NCI-H1417 treated with DMSO at 0.1 percent for 48 hours (cell line): ENCODE results near the gene GRK3.

Source experiments
- DNase-seq: peaks from one replicate; lab custom pipeline; 2025; lab: John Stamatoyannopoulos, UW

GRK3 gene

DNA sequence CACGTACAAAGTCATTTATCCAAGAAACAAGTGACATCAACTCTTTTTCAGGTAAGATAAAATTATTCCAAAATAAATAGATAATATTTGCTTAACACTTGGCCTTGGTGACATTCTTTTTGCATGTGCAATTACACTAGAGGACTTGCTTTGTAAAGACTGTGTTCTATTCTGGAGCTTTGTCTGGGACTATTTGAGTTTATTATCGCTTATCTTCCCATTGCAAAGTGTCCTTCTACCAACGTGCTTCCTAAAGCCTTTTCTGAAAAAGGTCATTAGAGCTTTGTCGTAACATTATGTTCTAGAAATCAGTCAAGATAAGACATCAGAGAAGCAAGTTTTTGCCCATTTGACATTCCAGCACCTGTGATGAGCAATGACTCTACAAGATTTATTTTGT, 99.2 kb downstream of the GRK3 start:
- no peak for DNase-seq

DNA sequence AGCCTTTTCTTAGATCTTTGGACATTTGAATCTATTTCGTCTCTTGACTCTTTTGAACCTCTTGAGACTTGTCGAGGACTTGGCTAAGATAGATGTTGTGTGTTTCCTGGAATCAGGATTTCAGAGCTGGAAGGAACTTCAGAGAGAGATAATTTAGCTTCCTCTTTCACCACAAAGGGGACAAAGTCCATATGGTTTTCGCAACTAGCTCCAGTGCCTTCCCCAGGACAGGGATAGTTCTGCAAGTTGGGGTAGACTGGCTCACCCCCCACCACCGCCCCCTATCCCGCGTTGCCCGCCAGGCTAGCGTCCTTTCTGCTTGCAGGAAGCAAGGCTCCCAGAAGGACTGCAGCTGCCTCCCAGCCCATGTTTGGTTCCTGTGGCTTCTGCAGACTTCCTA, 101.8 kb downstream of the GRK3 start:
- DNase-seq: no peak

DNA sequence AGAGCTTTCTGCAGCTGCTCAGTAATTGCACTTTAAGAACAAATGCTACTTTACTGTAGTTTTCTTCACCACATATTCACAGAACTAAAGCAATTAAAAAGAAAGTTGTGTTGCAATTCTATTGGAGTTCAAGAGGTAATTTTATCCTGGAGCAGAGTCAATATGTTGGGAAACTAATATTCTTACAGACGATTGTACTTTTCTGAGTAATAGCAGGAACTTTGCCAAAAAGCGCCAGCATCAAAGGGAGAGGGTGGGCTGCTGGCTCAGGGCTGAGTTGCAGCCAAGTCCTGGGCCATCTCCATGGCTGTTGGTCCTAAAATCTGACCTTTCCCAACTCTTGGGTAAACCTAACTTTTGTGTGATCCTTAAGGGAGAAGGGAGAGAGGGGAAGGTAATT, 104.0 kb downstream of the GRK3 start:
- no peak for DNase-seq

DNA sequence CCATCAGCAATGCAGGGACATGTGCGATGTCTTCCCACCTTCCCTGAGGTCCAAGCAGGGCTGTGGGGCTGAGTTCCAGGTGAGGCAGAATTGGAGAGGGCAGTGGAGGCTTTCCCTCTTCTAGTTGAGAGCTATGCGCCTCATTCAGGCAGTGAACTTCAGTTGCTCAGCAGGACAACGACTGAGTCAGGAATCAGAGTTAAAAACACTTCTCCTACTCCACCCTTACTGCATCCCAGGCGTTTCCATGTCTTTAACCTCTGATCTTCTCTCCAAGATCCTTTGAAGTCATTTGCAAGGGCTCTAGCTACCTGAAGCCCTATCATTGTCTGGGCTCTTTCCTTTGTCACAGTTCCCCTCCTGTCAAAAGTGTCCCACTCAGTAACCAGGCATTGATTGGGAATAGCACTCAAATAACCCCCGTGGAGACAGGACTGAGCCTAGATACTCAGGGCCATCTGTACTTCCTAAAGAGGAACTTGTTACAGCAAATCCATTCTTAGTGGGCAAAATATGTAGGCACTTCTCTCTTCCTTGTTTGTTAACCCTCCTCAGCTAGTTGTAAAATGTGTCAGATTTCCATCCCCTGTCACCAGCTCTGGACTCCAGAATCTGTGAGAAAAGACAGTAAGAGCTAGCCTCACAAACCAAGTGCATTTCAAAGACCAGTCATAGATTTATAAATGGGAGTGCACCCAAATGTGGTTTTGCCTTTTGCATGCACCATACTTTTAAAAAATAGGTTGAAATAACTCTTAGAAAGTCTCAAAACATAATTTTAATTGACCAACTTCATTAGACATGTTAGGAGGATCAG, 105.0 kb downstream of the GRK3 start:
- no peak for DNase-seq

DNA sequence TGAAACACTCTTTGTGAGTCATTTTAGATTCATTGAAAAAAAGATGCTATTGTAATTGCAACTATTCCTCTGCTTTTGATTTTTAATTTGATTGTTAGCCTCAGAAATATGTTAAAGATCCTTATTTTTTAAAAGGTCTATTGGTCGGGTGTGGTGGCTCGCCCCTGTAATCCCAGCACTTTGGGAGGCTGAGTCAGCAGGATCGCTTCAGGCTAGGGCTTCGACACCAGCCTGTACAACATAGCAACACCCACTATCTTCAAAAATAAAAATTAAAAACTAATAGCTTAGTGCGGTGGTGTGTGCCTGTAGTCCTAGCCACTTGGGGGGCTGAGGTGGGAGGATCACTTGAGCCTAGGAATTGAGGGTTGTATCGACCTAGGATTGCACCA, 105.6 kb downstream of the GRK3 start:
- DNase-seq: no peak

DNA sequence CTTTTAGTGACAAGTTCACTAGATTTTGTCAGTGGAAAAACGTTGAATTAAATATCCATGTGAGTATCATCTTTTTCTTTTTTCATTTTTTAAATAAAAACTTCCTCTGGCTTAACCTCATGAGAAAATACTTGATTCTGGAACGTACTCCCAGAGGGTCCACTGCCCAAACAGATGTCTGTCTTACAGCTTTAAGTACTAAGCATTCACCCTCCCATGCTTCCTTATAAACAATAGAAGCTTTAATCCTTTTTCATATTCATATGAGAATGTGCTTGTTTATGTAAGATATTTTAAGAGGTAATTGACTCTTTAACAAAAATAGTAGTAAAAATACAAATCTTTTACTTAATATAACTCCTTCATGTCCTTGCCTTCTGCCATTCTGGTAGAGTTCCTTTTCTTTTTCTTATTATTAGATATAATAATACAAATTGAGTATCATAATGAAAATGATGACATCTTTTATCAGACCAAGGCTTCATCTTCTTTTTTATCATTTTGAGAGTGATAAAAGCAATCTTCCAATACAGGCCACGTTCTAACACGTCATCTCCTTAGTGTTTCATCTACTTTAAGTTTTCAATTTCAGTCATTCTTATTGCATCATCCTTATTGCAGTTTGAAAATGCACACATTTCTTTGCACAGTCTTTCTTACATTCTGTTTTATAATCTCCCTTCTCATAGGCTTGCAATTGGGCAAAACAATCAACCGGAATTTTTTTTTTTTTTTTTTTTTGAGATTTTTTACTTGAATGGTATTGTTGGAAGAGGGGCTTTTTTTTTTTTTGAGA, 108.0 kb downstream of the GRK3 start:
- no peak for DNase-seq

DNA sequence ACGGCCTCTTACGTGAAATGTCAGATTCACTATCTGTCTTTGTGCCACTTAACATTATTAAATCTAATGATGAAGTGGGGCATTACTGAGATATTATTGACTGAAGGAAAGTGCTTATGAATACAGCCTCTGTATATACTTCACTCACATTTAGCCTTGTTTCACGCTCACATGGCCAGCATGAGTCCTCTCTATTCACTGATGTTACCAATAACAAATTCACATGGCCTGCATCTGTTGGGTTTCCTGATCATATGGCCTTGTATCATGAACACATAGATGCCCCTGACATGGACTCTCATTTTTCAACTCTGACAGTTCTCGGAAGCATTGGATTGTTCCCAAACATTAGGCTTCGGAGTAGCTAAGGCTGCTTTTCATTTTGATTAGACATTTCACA, 109.2 kb downstream of the GRK3 start:
- DNase-seq: no peak

DNA sequence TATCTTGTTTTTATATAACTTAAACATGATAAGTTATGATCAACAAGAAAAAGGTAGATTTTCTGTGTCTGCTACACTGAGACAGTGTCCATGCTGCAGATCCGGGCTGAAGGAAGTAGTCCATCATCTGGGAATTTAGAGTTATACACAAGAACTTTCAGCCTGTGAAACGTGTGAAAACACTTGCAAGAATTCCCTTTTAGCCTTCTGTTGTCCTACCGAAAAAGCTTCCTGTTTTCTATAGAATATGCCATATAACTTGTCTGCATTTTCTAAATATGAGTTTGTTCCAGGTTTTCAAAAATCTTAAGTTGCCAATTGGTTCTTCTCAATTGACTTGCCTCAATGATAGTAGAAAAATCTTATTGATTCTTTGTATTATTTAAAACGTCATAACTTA, 113.2 kb downstream of the GRK3 start:
- no peak for DNase-seq

DNA sequence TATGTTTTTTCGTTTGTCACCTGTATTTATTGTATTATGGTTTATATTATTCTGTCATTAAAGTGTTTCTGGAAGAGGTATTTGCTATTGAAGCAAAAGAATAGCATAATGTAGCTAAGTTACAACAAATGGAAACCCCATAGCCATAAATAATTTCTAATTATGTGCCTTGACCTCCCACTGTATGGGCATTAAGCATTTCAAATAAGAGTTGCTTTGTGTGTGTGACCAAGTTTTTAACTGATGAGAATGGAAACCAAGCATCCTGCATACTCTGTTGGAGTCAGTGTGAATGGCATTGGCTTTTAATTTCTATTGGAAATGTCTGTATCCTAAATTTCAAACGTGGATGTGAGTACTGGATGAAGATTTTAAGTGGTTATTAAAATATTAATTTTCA, 115.6 kb downstream of the GRK3 start:
- DNase-seq: no peak

DNA sequence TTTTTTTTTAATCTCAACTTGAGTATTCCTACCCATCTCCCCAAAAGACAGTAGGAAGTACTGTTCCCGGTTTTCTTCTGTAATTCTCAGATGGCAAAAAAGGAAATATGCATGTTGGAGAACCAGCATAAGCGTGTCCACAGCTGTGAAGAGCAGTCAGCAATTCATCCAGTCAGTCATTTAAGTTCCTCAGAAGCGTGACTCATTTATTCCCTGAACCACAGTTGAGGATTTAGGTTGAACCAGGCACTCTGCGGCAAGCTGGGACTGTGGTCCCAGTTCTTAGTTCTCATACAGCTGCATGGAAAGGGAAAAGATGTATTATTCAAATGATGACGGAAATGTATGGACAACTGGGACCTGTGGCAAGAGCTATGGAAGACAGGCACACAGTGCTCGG, 116.5 kb downstream of the GRK3 start:
- DNase-seq: no peak

DNA sequence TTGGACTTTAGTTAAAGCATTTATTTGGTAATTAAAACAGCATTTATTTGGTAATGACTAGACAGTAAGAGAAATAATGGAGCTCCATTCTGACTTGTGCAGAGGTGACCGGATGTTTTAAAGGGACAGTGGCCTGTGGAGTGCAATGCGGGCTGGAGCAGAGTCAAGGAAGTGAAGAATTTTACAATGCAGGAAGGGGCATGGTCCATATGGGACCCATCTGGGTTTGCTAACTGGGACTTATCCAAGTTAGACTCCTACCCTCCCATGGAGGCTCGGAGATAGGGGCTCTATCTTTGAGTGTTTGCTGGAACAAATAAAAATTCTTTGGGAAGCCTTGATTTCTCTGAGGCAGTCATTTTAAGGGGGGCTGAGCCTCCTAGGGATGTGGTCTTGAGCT, 117.6 kb downstream of the GRK3 start:
- DNase-seq: no peak

DNA sequence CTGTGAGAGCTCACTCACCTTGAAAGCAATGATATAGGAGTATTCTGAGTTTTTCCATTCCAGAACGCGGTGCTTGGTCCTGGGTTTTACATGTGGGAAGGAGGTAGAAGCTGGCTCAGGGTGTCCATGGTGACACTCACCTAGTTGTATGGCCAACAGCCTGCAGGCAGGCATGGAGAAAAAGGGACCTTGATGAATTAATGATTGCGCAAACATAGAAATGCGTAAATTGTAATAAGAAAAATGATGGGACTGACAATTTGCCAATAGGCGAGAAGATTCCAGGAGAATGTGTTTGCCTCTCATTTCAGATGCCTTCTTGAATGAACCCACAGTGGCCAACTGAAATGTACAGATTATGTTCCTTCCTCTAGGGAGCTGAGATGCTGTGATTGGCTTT, 124.2 kb downstream of the GRK3 start:
- DNase-seq: no peak

DNA sequence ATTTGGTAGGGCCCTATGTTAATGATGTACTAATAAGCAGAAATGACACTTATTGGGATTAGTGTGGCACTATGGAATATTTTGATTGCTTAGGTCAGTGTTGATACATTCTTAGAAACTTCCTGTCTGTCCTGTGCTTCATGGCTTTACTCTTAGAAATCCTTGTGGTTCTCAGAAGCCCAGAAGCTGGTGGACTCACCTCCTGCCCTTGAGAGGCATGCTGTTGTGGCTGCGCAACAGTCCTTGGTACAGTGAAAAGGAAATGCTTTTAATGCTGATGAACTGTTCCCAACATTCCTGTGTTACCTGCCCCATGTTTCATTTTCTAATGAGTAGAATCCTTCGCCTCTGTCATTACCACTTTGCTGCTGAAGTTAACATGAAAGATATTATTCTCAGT, 125.2 kb downstream of the GRK3 start:
- no peak for DNase-seq

DNA sequence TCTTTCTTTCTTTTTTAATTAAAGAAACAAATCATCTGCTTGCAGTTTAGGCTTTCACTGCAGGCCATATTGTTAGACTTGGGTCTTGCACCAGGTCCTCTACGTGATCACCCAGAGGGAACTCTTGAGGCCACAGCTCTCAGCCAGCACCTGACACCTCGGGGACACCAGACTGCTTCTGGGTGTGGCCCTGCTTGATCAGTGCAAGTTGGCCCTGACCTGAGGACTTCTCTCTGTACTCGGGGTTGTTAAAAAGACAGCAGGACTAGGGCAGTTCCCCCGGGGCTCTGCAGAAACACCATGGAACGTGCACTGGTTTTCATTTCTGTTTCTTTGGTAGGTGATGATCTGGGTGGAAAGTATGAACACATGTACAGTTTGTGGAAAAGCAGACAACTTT, 126.3 kb downstream of the GRK3 start:
- no peak for DNase-seq

DNA sequence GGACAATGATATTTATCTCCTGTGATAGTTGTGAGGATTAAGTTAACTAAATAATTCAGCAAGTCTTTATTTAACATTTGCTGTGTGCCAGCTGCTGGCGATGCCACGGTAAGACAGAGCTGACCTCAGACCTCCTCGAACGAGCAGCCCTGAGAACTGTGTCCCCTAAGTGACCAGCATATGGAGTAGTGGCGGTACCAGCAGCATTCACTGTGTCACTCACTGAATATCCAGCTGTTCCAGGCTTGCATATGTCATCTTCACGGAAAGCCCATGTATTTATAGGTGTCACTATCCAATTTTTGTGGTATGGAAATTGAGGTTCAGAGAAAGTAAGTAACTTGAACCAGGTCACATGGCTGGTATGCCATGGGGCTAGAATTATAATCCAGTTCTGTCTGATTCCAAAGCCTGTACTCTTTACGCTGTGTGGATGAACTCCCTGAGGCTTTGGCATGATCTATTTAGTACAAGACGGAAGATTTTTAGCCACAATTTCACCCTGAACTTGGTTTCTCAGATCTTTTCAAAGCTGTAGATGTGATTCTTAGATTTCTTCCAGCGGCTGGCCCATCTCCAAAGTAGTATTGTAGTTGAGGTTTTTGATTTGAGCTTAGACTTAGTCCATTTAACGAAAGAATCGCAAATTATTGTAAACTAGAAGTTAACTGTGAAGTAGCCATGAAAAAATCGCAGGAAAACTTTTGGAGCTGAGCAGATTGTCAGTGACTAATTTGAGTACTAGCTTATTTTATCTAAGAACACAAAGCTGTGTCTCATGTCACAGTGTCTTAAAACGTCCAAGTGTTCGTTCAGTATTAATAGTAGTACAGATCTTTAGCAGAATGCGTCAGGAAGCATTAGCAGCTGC, 128.2 kb downstream of the GRK3 start:
- no peak for DNase-seq

DNA sequence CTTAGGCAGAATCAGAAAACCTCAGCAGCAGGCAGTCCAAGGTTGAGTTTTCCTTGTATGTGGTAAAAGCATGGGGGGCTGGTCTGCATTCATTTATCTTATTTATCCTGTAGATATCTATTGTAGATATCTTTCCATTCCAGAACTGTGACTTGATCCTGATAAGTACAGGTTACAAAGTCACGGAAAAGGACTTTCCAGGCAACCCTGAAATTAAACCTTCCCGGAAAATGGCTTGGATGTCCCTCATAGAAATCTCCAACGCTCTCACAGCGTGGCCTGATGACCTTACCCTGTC, 128.7 kb downstream of the GRK3 start:
- no peak for DNase-seq

DNA sequence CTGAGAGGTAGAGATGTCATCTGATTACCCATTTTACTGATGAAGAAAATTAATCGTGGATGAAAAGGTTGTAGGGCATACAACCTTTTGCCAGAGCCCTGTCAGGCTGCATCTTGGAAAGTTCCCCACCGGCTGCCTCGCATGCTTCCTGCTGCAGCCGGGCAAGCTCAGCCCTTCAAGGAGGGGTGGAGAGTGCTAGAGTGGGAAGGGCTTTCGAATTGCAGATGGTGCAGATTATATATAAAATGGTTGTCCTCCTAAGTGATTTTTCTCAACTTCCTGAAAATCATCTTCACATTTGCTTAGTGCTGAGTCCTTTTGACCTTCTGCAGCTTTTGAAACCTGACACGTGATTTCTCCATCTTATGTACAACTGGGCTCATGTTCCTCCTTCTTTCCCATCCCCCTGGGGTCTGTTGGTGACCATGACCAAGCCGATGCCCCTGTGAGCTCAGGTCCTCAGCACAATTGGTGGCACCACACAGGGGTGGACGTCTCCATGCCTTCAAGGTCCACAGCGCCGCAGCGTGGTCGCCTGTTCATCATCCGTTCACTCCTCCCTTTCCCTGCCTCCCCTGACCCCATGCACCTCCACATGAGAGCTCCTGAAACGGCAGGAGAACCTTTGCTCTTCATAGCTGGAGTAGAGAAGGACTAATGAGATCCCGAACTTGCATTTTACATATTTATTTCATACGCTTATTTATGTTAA, 129.9 kb downstream of the GRK3 start:
- no peak for DNase-seq

DNA sequence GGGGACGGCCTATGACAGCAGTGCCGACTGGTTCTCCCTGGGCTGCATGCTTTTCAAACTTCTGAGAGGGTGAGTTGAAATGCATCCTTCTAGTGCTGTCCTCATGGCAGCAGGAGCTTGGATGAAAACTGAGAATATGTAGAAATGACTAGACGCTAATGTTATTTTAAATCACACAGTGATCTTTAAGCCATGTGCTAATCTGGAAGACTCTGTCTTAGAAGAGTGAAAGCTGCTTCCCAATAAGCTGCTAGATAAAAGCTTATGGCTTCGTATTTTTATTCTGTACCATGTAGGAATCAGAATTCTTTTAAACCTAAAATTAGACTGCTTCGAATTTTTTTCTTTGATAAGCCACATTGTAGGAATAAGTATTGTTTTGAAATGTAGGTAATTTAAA, 130.7 kb downstream of the GRK3 start:
- DNase-seq: no peak

DNA sequence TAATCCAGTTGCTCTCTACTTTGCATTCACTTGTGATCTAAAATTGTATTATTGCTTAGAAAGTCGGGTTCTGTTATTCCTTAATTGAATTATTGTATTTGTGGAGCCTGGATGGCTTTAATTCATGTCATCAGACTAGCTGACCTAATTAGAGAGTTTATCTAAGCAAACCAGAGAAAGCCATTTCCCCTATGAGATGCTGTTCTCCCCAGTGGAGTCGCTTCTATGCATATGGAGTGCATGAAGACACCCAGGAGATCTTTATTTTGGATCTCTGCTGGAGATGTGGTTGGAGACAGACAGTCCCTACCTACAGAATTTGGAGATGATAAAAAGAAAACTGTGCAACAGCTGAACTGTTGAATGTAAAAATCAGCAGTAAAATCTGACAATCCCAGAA, 132.3 kb downstream of the GRK3 start:
- DNase-seq: no peak

DNA sequence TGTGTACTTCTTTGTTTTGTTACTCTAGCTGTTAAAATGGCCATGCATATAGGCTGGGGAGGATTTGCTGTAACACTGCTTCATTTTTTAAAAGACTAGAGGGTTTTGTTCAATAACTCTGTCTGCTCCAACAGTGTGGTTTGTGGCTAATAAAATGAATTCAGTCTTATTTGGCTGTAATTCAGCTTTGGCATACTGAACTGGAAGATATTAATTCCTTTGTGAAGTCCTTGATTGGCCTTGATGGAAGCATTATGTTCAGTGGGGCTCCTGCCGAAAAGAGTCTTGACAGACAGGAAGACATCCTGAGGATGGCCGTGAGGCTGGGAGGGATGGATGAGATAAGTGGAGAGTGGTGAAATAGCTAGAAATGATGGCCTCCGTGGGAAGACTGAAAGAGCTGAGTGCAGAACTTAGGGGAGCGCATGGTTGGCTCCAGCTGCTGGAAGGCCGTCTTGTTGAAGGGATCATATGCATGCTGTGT, 132.7 kb downstream of the GRK3 start:
- DNase-seq: no peak

DNA sequence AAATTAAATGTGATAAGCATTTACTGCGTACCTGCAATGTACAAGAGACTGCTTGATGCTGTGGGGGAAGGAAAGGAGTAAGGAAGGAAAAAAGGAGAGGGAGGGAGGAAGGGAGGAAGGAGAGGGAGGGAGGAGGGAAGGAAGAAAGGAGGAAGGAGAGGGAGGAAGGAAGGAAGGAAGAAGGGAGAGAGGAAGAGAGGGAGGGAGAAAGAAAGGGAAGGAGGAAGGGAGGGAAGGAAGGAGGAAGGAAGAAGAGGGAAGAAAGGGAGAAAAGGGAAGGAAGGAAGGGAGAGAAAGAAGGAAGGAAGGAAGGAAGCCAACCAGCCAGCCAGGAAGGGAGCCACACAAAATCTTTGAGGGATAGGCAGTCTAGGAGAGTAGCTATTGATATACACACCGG, 133.5 kb downstream of the GRK3 start:
- DNase-seq: no peak

DNA sequence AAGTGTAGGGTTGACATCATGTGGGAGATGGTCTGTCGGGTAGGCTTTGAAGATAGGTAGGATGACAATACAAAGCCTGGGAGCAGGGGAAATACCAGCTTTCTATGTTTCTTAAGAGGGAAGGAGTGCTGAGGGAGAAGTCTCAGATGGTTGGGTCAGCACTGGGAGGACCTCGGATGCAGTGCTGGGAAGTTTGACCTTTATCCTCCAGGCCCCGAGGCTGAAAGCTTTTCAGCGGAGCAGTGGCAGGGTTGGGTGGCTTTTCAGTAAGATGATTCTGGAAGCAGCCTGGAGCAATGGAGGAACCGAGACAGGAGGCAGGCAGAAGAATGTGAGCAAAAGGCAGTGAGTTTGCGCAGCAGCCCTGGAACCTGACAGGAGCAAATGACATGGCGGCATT, 134.0 kb downstream of the GRK3 start:
- no peak for DNase-seq
